GM12878 (cell line): ENCODE data around the gene KLF6. TPM values are rescaled to one million over a fixed set of nuclear protein-coding genes. Genes with fewer than 3 reads are reported as not detected.
A peak's percentile ranks its signal among the peaks of the same experiment; 100 is the strongest.

ENCODE experiments used
- BHLHE40 ChIP-seq, 2 experiments: fragments of 450-650 bp in 1 of 2; IDR thresholded peaks; 2 replicates each; pipeline ENCODE4 v1.6.1; 2011 to 2017; ENCODE audit warnings: low read depth in 2 of 2, borderline replicate concordance in 1 of 2, improper control_type of control experiment in 1 of 2, low read length in 1 of 2, mild to moderate bottlenecking in 1 of 2
- DPF2 ChIP-seq: fragments of 450-650 bp; IDR thresholded peaks from 2 replicates; pipeline ENCODE4 v1.6.1; 2017; ENCODE audit warnings: mild to moderate bottlenecking
- KAT2A ChIP-seq: conservative IDR thresholded peaks from 2 replicates; pipeline ENCODE4 v1.6.1; 2011; ENCODE audit warnings: low read depth, low read length; ENCODE audit not compliant: control insufficient read depth
- MYC ChIP-seq: IDR thresholded peaks from 2 replicates; pipeline ENCODE4 v1.6.1; 2011; ENCODE audit warnings: mild to moderate bottlenecking, low read length, moderate library complexity, inconsistent platforms; ENCODE audit not compliant: insufficient read depth, insufficient replicate concordance, insufficient read length, severe bottlenecking
- NR2C1 ChIP-seq: fragments of 450-650 bp; IDR thresholded peaks from 2 replicates; pipeline ENCODE4 v1.6.1; 2017; ENCODE audit warnings: antibody characterized with exemption, mild to moderate bottlenecking, moderate library complexity
- PAX5 ChIP-seq: IDR thresholded peaks from 2 replicates; pipeline ENCODE4 v1.6.1; 2011; ENCODE audit warnings: low read depth, low read length, borderline replicate concordance
- RCOR1 ChIP-seq: conservative IDR thresholded peaks from 2 replicates; pipeline ENCODE4 v1.6.1; 2012; ENCODE audit warnings: low read depth, low read length, improper control_type of control experiment
- SMC3 ChIP-seq: IDR thresholded peaks from 2 replicates; pipeline ENCODE4 v1.6.1; 2011; ENCODE audit warnings: low read length, improper control_type of control experiment, borderline replicate concordance
- STAT1 ChIP-seq: fragments of 450-650 bp; conservative IDR thresholded peaks from 2 replicates; pipeline ENCODE4 v1.6.1; 2014; ENCODE audit warnings: antibody characterized with exemption, mild to moderate bottlenecking
- WRNIP1 ChIP-seq: IDR thresholded peaks from 2 replicates; pipeline ENCODE4 v1.6.1; 2011; ENCODE audit warnings: low read depth, low read length, improper control_type of control experiment, borderline replicate concordance
- ZNF217 ChIP-seq: fragments of 450-650 bp; IDR thresholded peaks from 2 replicates; pipeline ENCODE4 v1.6.1; 2017; ENCODE audit warnings: antibody characterized with exemption, mild to moderate bottlenecking
- polyA plus RNA-seq, 11 experiments: library from polyadenylated mRNA; depleted of rRNA in 4 of 11; unstranded in 6 of 11; stranded (reverse) in 5 of 11; fragments of >200 nt; fragmentation: Nextera tagmentation in 4 of 11; fragmentation: Illumina TruSeq in 1 of 11; extraction: Ambion mirVana in 4 of 11; extraction: Trizol in 1 of 11; gene quantifications; 1 replicate in 1 of 11; 2 replicates in 10 of 11; pipeline versions ENCODE4 v1.2.1 to v1.2.3, GENCODE V29; 2011 to 2016; ENCODE audit warnings: inconsistent platforms in 2 of 11, missing spikeins in 2 of 11, low read depth in 1 of 11
- total RNA-seq, 4 experiments: library from RNA; depleted of rRNA in 3 of 4; stranded (reverse); fragments of >200 nt in 3 of 4; fragmentation: Illumina TruSeq in 1 of 4; extraction: Trizol in 1 of 4; gene quantifications; 2 replicates each; pipeline versions ENCODE4 v1.2.1 to v1.2.3, GENCODE V29; 2013 to 2021
- TF ChIP-seq, protein P1 (sequence below): fragments of 150-350 bp; IDR thresholded peaks from 2 replicates; pipeline ENCODE4 v1.6.1; 2016; ENCODE audit warnings: low read depth, low read length
- TF ChIP-seq, protein P2 (sequence below): fragments of 450-650 bp; IDR thresholded peaks from 2 replicates; pipeline ENCODE4 v1.6.1; 2017; ENCODE audit warnings: mild to moderate bottlenecking, low read depth, inconsistent platforms; ENCODE audit not compliant: poor library complexity, severe bottlenecking
- TF ChIP-seq, protein P3 (sequence below): fragments of 450-650 bp; conservative IDR thresholded peaks from 2 replicates; pipeline ENCODE4 v1.6.1; 2017; ENCODE audit warnings: mild to moderate bottlenecking, moderate library complexity
- TF ChIP-seq, protein P4 (sequence below): IDR thresholded peaks from 2 replicates; pipeline ENCODE4 v1.6.1; 2012; ENCODE audit warnings: low read depth, low read length, improper control_type of control experiment

The KLF6 gene
- total and polyA plus RNA-seq, 10 of the 15 experiments (the other 5 are each of a cell fraction or from before 2014, with no cell fraction given): 7.4 to 54.1 (median 23.5) TPM

DNA sequence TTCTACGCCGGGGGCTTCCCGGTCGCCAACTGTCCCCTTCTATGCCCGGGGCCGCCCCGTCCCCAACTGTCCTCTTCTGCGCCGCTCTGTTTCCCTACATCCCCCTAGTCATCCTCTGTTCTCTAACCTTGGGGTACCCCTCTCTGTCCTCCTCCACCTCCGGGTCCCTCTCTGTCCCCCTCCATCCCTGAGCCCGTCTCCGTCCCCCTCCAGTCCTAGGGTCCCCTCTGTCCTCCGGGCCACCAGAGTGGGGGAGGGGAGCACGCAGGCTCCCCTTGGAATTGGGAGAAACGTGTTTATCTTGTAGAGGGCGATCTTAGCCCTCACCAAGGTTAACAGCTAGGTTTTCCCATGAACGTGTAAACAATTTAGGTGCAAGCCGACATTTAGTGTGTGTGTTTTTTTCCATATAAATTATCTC is 852 bp upstream of the KLF6 start (continued):
- TF ChIP-seq, protein P1, sequence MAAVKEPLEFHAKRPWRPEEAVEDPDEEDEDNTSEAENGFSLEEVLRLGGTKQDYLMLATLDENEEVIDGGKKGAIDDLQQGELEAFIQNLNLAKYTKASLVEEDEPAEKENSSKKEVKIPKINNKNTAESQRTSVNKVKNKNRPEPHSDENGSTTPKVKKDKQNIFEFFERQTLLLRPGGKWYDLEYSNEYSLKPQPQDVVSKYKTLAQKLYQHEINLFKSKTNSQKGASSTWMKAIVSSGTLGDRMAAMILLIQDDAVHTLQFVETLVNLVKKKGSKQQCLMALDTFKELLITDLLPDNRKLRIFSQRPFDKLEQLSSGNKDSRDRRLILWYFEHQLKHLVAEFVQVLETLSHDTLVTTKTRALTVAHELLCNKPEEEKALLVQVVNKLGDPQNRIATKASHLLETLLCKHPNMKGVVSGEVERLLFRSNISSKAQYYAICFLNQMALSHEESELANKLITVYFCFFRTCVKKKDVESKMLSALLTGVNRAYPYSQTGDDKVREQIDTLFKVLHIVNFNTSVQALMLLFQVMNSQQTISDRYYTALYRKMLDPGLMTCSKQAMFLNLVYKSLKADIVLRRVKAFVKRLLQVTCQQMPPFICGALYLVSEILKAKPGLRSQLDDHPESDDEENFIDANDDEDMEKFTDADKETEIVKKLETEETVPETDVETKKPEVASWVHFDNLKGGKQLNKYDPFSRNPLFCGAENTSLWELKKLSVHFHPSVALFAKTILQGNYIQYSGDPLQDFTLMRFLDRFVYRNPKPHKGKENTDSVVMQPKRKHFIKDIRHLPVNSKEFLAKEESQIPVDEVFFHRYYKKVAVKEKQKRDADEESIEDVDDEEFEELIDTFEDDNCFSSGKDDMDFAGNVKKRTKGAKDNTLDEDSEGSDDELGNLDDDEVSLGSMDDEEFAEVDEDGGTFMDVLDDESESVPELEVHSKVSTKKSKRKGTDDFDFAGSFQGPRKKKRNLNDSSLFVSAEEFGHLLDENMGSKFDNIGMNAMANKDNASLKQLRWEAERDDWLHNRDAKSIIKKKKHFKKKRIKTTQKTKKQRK: no peak
- TF ChIP-seq KAT2A (no peak), STAT1 (no peak), PAX5 (no peak), RCOR1 (no peak), MYC (no peak), NR2C1 (no peak), BHLHE40 (IDR thresholded peaks at IDR 0.05; ENCODE audit: borderline replicate concordance in 1 of 2, low read depth in 2 of 2, low read length in 1 of 2) (no peak), DPF2 (no peak), ZNF217 (no peak), WRNIP1 (no peak), SMC3 (peak; percentile 6; the same call in 1 of the 2 replicates)
- TF ChIP-seq, protein P2, sequence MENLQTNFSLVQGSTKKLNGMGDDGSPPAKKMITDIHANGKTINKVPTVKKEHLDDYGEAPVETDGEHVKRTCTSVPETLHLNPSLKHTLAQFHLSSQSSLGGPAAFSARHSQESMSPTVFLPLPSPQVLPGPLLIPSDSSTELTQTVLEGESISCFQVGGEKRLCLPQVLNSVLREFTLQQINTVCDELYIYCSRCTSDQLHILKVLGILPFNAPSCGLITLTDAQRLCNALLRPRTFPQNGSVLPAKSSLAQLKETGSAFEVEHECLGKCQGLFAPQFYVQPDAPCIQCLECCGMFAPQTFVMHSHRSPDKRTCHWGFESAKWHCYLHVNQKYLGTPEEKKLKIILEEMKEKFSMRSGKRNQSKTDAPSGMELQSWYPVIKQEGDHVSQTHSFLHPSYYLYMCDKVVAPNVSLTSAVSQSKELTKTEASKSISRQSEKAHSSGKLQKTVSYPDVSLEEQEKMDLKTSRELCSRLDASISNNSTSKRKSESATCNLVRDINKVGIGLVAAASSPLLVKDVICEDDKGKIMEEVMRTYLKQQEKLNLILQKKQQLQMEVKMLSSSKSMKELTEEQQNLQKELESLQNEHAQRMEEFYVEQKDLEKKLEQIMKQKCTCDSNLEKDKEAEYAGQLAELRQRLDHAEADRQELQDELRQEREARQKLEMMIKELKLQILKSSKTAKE: peak; percentile 34
- TF ChIP-seq, protein P3, sequence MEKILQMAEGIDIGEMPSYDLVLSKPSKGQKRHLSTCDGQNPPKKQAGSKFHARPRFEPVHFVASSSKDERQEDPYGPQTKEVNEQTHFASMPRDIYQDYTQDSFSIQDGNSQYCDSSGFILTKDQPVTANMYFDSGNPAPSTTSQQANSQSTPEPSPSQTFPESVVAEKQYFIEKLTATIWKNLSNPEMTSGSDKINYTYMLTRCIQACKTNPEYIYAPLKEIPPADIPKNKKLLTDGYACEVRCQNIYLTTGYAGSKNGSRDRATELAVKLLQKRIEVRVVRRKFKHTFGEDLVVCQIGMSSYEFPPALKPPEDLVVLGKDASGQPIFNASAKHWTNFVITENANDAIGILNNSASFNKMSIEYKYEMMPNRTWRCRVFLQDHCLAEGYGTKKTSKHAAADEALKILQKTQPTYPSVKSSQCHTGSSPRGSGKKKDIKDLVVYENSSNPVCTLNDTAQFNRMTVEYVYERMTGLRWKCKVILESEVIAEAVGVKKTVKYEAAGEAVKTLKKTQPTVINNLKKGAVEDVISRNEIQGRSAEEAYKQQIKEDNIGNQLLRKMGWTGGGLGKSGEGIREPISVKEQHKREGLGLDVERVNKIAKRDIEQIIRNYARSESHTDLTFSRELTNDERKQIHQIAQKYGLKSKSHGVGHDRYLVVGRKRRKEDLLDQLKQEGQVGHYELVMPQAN: no peak; the same call in 1 of the 2 replicates
- TF ChIP-seq, protein P4, sequence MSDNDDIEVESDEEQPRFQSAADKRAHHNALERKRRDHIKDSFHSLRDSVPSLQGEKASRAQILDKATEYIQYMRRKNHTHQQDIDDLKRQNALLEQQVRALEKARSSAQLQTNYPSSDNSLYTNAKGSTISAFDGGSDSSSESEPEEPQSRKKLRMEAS: no peak; the same call in 1 of the 2 replicates
